ENCODE results near the gene RALGAPA1.
"Not testable (repeated sequence)": the region's sequence is repeated elsewhere in the genome, so short reads cannot be mapped to it uniquely, and the experiment has no call there.

GRCh38 chr14:35776085-35776484 is 33.0 kb downstream of the RALGAPA1 start:
- TF ChIP-seq, protein P1, sequence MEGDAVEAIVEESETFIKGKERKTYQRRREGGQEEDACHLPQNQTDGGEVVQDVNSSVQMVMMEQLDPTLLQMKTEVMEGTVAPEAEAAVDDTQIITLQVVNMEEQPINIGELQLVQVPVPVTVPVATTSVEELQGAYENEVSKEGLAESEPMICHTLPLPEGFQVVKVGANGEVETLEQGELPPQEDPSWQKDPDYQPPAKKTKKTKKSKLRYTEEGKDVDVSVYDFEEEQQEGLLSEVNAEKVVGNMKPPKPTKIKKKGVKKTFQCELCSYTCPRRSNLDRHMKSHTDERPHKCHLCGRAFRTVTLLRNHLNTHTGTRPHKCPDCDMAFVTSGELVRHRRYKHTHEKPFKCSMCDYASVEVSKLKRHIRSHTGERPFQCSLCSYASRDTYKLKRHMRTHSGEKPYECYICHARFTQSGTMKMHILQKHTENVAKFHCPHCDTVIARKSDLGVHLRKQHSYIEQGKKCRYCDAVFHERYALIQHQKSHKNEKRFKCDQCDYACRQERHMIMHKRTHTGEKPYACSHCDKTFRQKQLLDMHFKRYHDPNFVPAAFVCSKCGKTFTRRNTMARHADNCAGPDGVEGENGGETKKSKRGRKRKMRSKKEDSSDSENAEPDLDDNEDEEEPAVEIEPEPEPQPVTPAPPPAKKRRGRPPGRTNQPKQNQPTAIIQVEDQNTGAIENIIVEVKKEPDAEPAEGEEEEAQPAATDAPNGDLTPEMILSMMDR (IDR thresholded peaks at IDR 0.05; ENCODE audit: low read length) = not testable (repeated sequence)
- not testable (repeated sequence) for TF ChIP-seq EZH2 (optimal IDR thresholded peaks at IDR 0.05; ENCODE audit: low read depth, low read length)

Measured in MM.1S (cell line).